ENCODE data around the gene MIR17HG.

- TF ChIP-seq CTCF (conservative IDR thresholded peaks at IDR 0.05; ENCODE audit: low read depth, low read length) (no peak), EZH2 (IDR thresholded peaks at IDR 0.05; ENCODE audit: borderline replicate concordance, low read depth, low read length, poor library complexity, severe bottlenecking) (no peak)
Observed at GRCh38 chr13:91357613-91358386, 10.3 kb downstream of the MIR17HG start.

All from A673 (cell line).